DND-41 (cell line): ENCODE results near the gene SEC14L5.

Experiments
- ATAC-seq: fragments of 200-7000 bp; cut with Tn5 transposase; 3 replicates; pipeline ENCODE4 v1.9.1; 2021; ENCODE audit warnings: low read depth; ENCODE audit not compliant: insufficient read depth
- DNase-seq: peaks from one replicate; pipeline ENCODE4 v3.0.0-alpha.2; 2020
- H2AFZ ChIP-seq: 2 replicates; pipeline ENCODE4 v1.6.0; 2012; ENCODE audit warnings: low read depth, low read length
- H3K27ac ChIP-seq: 2 replicates; pipeline ENCODE4 v1.5.1; 2012; ENCODE audit warnings: low read length, inconsistent platforms
- H3K27me3 ChIP-seq: fragments of 200-600 bp; sonication (generic); 2 replicates; pipeline ENCODE4 v1.6.0; 2012; ENCODE audit warnings: low read length, mild to moderate bottlenecking, inconsistent platforms; ENCODE audit not compliant: insufficient read depth, poor library complexity
- H3K36me3 ChIP-seq: 2 replicates; pipeline ENCODE4 v1.5.1; 2012; ENCODE audit warnings: low read length, inconsistent platforms; ENCODE audit not compliant: insufficient read depth
- H3K4me1 ChIP-seq: 2 replicates; pipeline ENCODE4 v1.5.1; 2012; ENCODE audit warnings: mild to moderate bottlenecking, low read length; ENCODE audit not compliant: insufficient read depth
- H3K4me2 ChIP-seq: 2 replicates; pipeline ENCODE4 v1.6.0; 2012; ENCODE audit warnings: mild to moderate bottlenecking, moderate library complexity, low read length, inconsistent platforms; ENCODE audit not compliant: insufficient read depth
- H3K4me3 ChIP-seq, 2 experiments: fragments of 200-600 bp in 1 of 2; shearing (Covaris generic) in 1 of 2; 2 replicates each; pipeline ENCODE4 v1.5.1; 2012 to 2016; ENCODE audit warnings: inconsistent platforms in 2 of 2, low read length in 2 of 2, mild to moderate bottlenecking in 2 of 2, low read depth in 1 of 2, moderate library complexity in 1 of 2
- H3K79me2 ChIP-seq: 2 replicates; pipeline ENCODE4 v1.6.0; 2012; ENCODE audit warnings: low read length, inconsistent platforms; ENCODE audit not compliant: insufficient read depth
- H3K9ac ChIP-seq: 2 replicates; pipeline ENCODE4 v1.6.0; 2012; ENCODE audit warnings: low read depth, mild to moderate bottlenecking, inconsistent platforms, low read length, moderate library complexity
- H3K9me3 ChIP-seq: 2 replicates; pipeline ENCODE4 v1.5.1; 2012; ENCODE audit warnings: low read length, moderate library complexity, mild to moderate bottlenecking, inconsistent platforms; ENCODE audit not compliant: insufficient read depth, severe bottlenecking
- H4K20me1 ChIP-seq: 2 replicates; pipeline ENCODE4 v1.6.0; 2012; ENCODE audit warnings: low read length; ENCODE audit not compliant: insufficient read depth
- CTCF ChIP-seq: IDR thresholded peaks from 2 replicates; pipeline ENCODE4 v1.5.1; 2012; ENCODE audit warnings: borderline replicate concordance, low read length, moderate library complexity, mild to moderate bottlenecking; ENCODE audit not compliant: poor library complexity, severe bottlenecking; ENCODE audit errors: extremely low read depth
- EZH2 ChIP-seq: IDR thresholded peaks from 3 replicates; pipeline ENCODE4 v1.6.1; 2012; ENCODE audit warnings: borderline replicate concordance, low read depth, mild to moderate bottlenecking, moderate library complexity, low read length, inconsistent platforms; ENCODE audit not compliant: severe bottlenecking

The SEC14L5 gene

GRCh38 chr16:4979736-4980660 is 21.9 kb downstream of the SEC14L5 start:
- Histone ChIP-seq H3K79me2 (no peaks in the 10 kb centered on the region), H3K9ac (no peak overlapping the region), H3K9me3 (no peaks in the 10 kb centered on the region), H3K27me3 (peaks cover 3% of the 10 kb centered on the region), H3K27ac (no peak overlapping the region), H3K4me1 (no peaks in the 10 kb centered on the region), H3K36me3 (no peaks in the 10 kb centered on the region), H2AFZ (no peak overlapping the region), H3K4me3 (no peak overlapping the region), H3K4me2 (no peak overlapping the region), H4K20me1 (0 out of 2 replicates have a peak, but pooled peaks cover 3% of the 10 kb centered on the region)
- DNase-seq (no peak), ATAC-seq (no peak)
- no peak for TF ChIP-seq EZH2
- no peak for TF ChIP-seq CTCF

GRCh38 chr16:4980691-4981090 is 22.6 kb downstream of the SEC14L5 start:
- Histone ChIP-seq H3K4me2 (no peak overlapping the region), H3K27ac (no peak overlapping the region), H3K79me2 (no peaks in the 10 kb centered on the region), H2AFZ (no peak overlapping the region), H3K27me3 (peaks cover 3% of the 10 kb centered on the region), H3K4me1 (no peaks in the 10 kb centered on the region), H3K9ac (no peak overlapping the region), H3K9me3 (no peaks in the 10 kb centered on the region), H3K36me3 (no peaks in the 10 kb centered on the region), H3K4me3 (no peak overlapping the region), H4K20me1 (0 out of 2 replicates have a peak, but pooled peaks cover 3% of the 10 kb centered on the region)
- no peak for TF ChIP-seq CTCF
- TF ChIP-seq EZH2, result no peak
- ATAC-seq, result no peak
- DNase-seq, result no peak

- no peaks in the 10 kb centered on the region for H3K4me1 ChIP-seq
- H3K27ac ChIP-seq, result no peak overlapping the region
- no peaks in the 10 kb centered on the region for H3K9me3 ChIP-seq
- H3K36me3 ChIP-seq, result no peaks in the 10 kb centered on the region
- peaks cover 3% of the 10 kb centered on the region for H3K27me3 ChIP-seq
- H3K79me2 ChIP-seq, result no peaks in the 10 kb centered on the region
- no peak overlapping the region for H2AFZ ChIP-seq
- H3K4me3 ChIP-seq, result no peak overlapping the region
- DNase-seq (no peak), ATAC-seq (no peak)
- no peak overlapping the region for H3K4me2 ChIP-seq
- H4K20me1 ChIP-seq, result 0 out of 2 replicates have a peak, but pooled peaks cover 3% of the 10 kb centered on the region
- H3K9ac ChIP-seq, result no peak overlapping the region
- TF ChIP-seq CTCF (no peak), EZH2 (no peak)
Observed at GRCh38 chr16:4981473-4981872, 23.3 kb downstream of the SEC14L5 start.
